Loucy (cell line): ENCODE measurements around the gene RBPMS2.

Experiments used
- CTCF ChIP-seq: fragments of 200-600 bp; sonication (generic); conservative IDR thresholded peaks from 2 replicates; pipeline ENCODE4 v1.5.1; 2014; ENCODE audit warnings: mild to moderate bottlenecking, antibody characterized with exemption, low read length
- EZH2phosphoT487 ChIP-seq: fragments of 200-600 bp; IDR thresholded peaks from 2 replicates; pipeline ENCODE4 v1.6.1; 2018; ENCODE audit warnings: antibody characterized with exemption, mild to moderate bottlenecking, moderate library complexity, borderline replicate concordance

- TF ChIP-seq CTCF (no peak), EZH2phosphoT487 (no peak)
Observed at GRCh38 chr15:64747578-64747977, 27.8 kb downstream of the RBPMS2 start.
